Gastrocnemius medialis (tissue), 4 donors: Measurements from ENCODE around the gene PRPF38A. TPM values are rescaled to one million over a fixed set of nuclear protein-coding genes. Genes with fewer than 3 reads are reported as not detected.

Experiments
- ATAC-seq, 2 donors: fragments of 150-250 bp; one replicate each; pipeline ENCODE4 v1.9.1; 2016
- DNase-seq, 2 donors: peaks; one replicate each; pipeline ENCODE4 v3.0.0-alpha.2; 2019
- H3K27ac ChIP-seq, 4 donors: fragments of 200-600 bp; sonication (generic); 1 replicate in 1 of 4; 2 replicates in 3 of 4; pipeline ENCODE4 v1.5.1; 2016 to 2018; ENCODE audit warnings: mild to moderate bottlenecking in 2 of 4, moderate library complexity in 1 of 4
- H3K27me3 ChIP-seq, 3 donors: fragments of 200-600 bp; sonication (generic) in 2 of 3; 1 replicate in 1 of 3; 2 replicates in 2 of 3; pipeline versions ENCODE4 v1.5.1 to v1.6.0; 2016 to 2019; ENCODE audit warnings: mild to moderate bottlenecking in 1 of 3, moderate library complexity in 1 of 3
- H3K36me3 ChIP-seq, 2 donors: fragments of 200-600 bp; sonication (generic) in 1 of 2; one replicate each; pipeline ENCODE4 v1.5.1; 2017 to 2018
- H3K4me1 ChIP-seq, 2 donors: fragments of 200-600 bp; sonication (generic) in 1 of 2; one replicate each; pipeline ENCODE4 v1.5.1; 2016 to 2017; ENCODE audit warnings: mild to moderate bottlenecking in 2 of 2
- H3K4me3 ChIP-seq, 4 donors: fragments of 200-600 bp; sonication (generic) in 3 of 4; 1 replicate in 1 of 4; 2 replicates in 3 of 4; pipeline ENCODE4 v1.5.1; 2016 to 2019; ENCODE audit warnings: mild to moderate bottlenecking in 2 of 4
- H3K9me3 ChIP-seq, 3 donors: fragments of 200-600 bp; sonication (generic) in 2 of 3; 1 replicate in 1 of 3; 2 replicates in 2 of 3; pipeline ENCODE4 v1.5.1; 2016 to 2019
- CTCF ChIP-seq, 5 experiments: fragments of 450-650 bp in 3 of 5; fragments of 200-600 bp in 2 of 5; sonication (generic) in 2 of 5; IDR thresholded peaks in 4 of 5; conservative IDR thresholded peaks in 1 of 5; 1 replicate in 4 of 5; 2 replicates in 1 of 5; pipeline ENCODE4 v1.5.1; 2016 to 2019; ENCODE audit warnings: antibody characterized with exemption in 5 of 5, mild to moderate bottlenecking in 3 of 5, moderate library complexity in 3 of 5
- POLR2A ChIP-seq, 2 donors: fragments of 450-650 bp; IDR thresholded peaks; one replicate each; pipeline ENCODE4 v1.6.1; 2017; ENCODE audit warnings: antibody characterized with exemption in 2 of 2, mild to moderate bottlenecking in 2 of 2, moderate library complexity in 2 of 2
- in situ Hi-C, 4 donors: fragments of 200-750 bp; cut with MboI; loops; one replicate each; pipeline versions ENCODE4 v1.15.0 to v1.8.0; 2017; ENCODE audit warnings: low sequenced_read_pairs in 4 of 4
- intact Hi-C: fragments of 100-400 bp; cut with DNase I; formaldehyde crosslinking; loops from one replicate; pipeline ENCODE4 v1.15.1; 2023; ENCODE audit warnings: low total_unique reads
- total RNA-seq, 4 donors: library from RNA; depleted of rRNA; stranded (reverse); fragments of >200 nt; gene quantifications; one replicate each; pipeline versions ENCODE4 v1.1.0 to v1.2.3, GENCODE V29; 2016

PRPF38A gene
- total RNA-seq, 4 donors from 2014 or later: 3.0 to 8.2 (median 5.3) TPM

DNA sequence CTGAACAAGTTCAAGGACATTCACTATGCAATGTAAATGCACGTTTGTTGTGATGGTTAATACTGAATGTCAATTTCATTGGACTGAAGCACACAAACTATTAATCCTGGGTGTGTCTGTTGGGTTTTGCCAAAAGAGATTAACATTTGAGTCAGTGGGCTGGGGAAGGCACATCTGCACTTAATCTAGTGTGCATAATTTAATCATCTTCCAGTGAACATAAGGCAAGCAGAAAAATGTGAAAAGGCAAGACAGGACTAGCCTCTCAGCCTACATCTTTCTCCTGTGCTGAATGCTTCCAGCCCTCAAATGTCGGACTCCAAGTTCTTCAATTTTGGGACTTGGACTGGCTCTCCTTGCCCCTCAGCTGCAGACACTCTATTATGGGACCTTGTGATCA is 40.1 kb downstream of the PRPF38A start:
- in situ Hi-C loops: loop anchor here in 1 of 4 donors (25.0 kb wide), 1 partner anchor 243 kb away; the partner anchor contains the start of gene COA7
- Histone ChIP-seq H3K4me1 (no peaks in the 10 kb centered on the region), H3K9me3 (no peaks in the 10 kb centered on the region), H3K36me3 (peaks cover 8 to 61% of the 10 kb centered on the region in 2 donors), H3K27me3 (no peaks in the 10 kb centered on the region), H3K27ac (no peak overlapping the region), H3K4me3 (no peak overlapping the region)
- ATAC-seq: no peak
- no peak for TF ChIP-seq CTCF (IDR thresholded peaks at IDR 0.05 in 4 of 5, conservative IDR thresholded peaks at IDR 0.05 in 1 of 5)
- no peak for TF ChIP-seq POLR2A (IDR thresholded peaks at IDR 0.05)
- DNase-seq: no peak
- intact Hi-C loops: no loop called here

GRCh38 chr1:52454127-52454526 is 49.7 kb downstream of the PRPF38A start:
- DNase-seq (no peak), ATAC-seq (no peak)
- Histone ChIP-seq H3K36me3 (peaks cover 0 to 4% of the 10 kb centered on the region in 2 donors), H3K4me3 (no peak overlapping the region), H3K27ac (peak overlapping the region in 1 of 4 donors; percentile 4), H3K9me3 (no peaks in the 10 kb centered on the region), H3K4me1 (no peaks in the 10 kb centered on the region), H3K27me3 (no peaks in the 10 kb centered on the region)
- intact Hi-C loops: no loop called here
- TF ChIP-seq CTCF (IDR thresholded peaks at IDR 0.05 in 4 of 5, conservative IDR thresholded peaks at IDR 0.05 in 1 of 5) (no peak), POLR2A (IDR thresholded peaks at IDR 0.05) (no peak)
- in situ Hi-C loops: no loop called here

DNA sequence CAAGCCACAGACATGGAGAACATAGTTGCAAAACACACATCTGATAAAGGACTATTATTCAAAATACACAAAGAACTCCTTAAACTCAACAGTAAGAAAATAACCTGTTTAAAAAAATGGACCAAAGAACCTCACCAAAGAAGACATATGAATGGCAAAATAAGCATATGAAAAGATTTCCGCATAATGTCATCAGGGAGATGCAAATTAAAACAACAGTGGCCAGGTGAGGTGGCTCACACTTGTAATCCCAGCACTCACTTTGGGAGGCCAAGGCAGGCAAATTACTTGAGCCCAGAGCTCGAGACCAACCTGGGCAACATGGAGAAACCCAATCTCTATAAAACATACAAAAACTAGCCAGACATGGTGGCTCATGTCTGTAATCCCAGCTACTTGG is 50.4 kb downstream of the PRPF38A start:
- intact Hi-C loops (no loop called here), in situ Hi-C loops (no loop called here)
- Histone ChIP-seq H3K36me3 (peaks cover 0 to 4% of the 10 kb centered on the region in 2 donors), H3K4me1 (no peaks in the 10 kb centered on the region), H3K4me3 (no peak overlapping the region), H3K9me3 (no peaks in the 10 kb centered on the region), H3K27ac (no peak overlapping the region), H3K27me3 (no peaks in the 10 kb centered on the region)
- TF ChIP-seq POLR2A (IDR thresholded peaks at IDR 0.05): no peak
- TF ChIP-seq CTCF (IDR thresholded peaks at IDR 0.05 in 4 of 5, conservative IDR thresholded peaks at IDR 0.05 in 1 of 5): no peak
- no peak for DNase-seq
- ATAC-seq: no peak

GRCh38 chr1:52455686-52456085 is 51.3 kb downstream of the PRPF38A start:
- DNase-seq: no peak
- peaks cover 0 to 4% of the 10 kb centered on the region in 2 donors for H3K36me3 ChIP-seq
- in situ Hi-C loops: no loop called here

More at GRCh38 chr1:52455686-52456085, 51.3 kb downstream of the PRPF38A start:
- ATAC-seq: no peak
- TF ChIP-seq CTCF (IDR thresholded peaks at IDR 0.05 in 4 of 5, conservative IDR thresholded peaks at IDR 0.05 in 1 of 5): no peak
- TF ChIP-seq POLR2A (IDR thresholded peaks at IDR 0.05): no peak
- no peak overlapping the region for H3K27ac ChIP-seq
- no peaks in the 10 kb centered on the region for H3K9me3 ChIP-seq
- no peaks in the 10 kb centered on the region for H3K27me3 ChIP-seq
- no peak overlapping the region for H3K4me3 ChIP-seq
- intact Hi-C loops: no loop called here
- H3K4me1 ChIP-seq: no peaks in the 10 kb centered on the region
